Right lobe of liver (tissue), 4 donors: ENCODE results near the gene FOXB1.

Experiments used
- POLR2A ChIP-seq: fragments of 450-650 bp; IDR thresholded peaks from one replicate; pipeline ENCODE4 v1.6.1; 2017; ENCODE audit warnings: antibody characterized with exemption, mild to moderate bottlenecking
- TF ChIP-seq, protein P1 (sequence below), 4 donors: fragments of 200-600 bp in 3 of 4; fragments of 450-650 bp in 1 of 4; IDR thresholded peaks; one replicate each; pipeline versions ENCODE4 v1.5.1 to v1.8.0; 2016 to 2022; ENCODE audit warnings: antibody characterized with exemption in 4 of 4, mild to moderate bottlenecking in 2 of 4
- donor health status: DM: no; HTN: no; CAD: no.
- donor health status: DM: no; HTN: no; CAD: no.
- donor health status: DM: no; HTN: yes; CAD: no.

GRCh38 chr15:59996298-59997041 lies 7.6 kb upstream of the FOXB1 start:
- TF ChIP-seq, protein P1, sequence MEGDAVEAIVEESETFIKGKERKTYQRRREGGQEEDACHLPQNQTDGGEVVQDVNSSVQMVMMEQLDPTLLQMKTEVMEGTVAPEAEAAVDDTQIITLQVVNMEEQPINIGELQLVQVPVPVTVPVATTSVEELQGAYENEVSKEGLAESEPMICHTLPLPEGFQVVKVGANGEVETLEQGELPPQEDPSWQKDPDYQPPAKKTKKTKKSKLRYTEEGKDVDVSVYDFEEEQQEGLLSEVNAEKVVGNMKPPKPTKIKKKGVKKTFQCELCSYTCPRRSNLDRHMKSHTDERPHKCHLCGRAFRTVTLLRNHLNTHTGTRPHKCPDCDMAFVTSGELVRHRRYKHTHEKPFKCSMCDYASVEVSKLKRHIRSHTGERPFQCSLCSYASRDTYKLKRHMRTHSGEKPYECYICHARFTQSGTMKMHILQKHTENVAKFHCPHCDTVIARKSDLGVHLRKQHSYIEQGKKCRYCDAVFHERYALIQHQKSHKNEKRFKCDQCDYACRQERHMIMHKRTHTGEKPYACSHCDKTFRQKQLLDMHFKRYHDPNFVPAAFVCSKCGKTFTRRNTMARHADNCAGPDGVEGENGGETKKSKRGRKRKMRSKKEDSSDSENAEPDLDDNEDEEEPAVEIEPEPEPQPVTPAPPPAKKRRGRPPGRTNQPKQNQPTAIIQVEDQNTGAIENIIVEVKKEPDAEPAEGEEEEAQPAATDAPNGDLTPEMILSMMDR (IDR thresholded peaks at IDR 0.05) = no peak
- TF ChIP-seq POLR2A = no peak
